GM12875 (cell line): ENCODE results near the gene MCU.

ENCODE experiments used
- H3K4me3 ChIP-seq: one replicate; pipeline ENCODE4 v1.5.1; 2011; ENCODE audit warnings: low read depth, low read length, control low read depth
- CTCF ChIP-seq: IDR thresholded peaks from 2 replicates; pipeline ENCODE4 v1.5.1; 2011; ENCODE audit warnings: low read depth, mild to moderate bottlenecking, control low read depth, inconsistent platforms, low read length, moderate library complexity, borderline replicate concordance; ENCODE audit not compliant: insufficient read depth

MCU gene

GRCh38 chr10:72712136-72712535, 20.2 kb downstream of the MCU start:
- H3K4me3 ChIP-seq, result no peak overlapping the region
- no peak for TF ChIP-seq CTCF

- H3K4me3 ChIP-seq, result no peak overlapping the region
- TF ChIP-seq CTCF, result no peak
Measured at GRCh38 chr10:72719941-72720592, 28.1 kb downstream of the MCU start.

- no peak for TF ChIP-seq CTCF
- H3K4me3 ChIP-seq, result no peak overlapping the region
Measured at GRCh38 chr10:72720814-72721660, 29.1 kb downstream of the MCU start.

- no peak for TF ChIP-seq CTCF
- no peak overlapping the region for H3K4me3 ChIP-seq
Measured at GRCh38 chr10:72727130-72727529, 35.2 kb downstream of the MCU start.

GRCh38 chr10:72728462-72728861, 36.5 kb downstream of the MCU start:
- no peak for TF ChIP-seq CTCF
- H3K4me3 ChIP-seq, result no peak overlapping the region

- no peak for TF ChIP-seq CTCF
- no peak overlapping the region for H3K4me3 ChIP-seq
Measured at GRCh38 chr10:72729528-72729927, 37.6 kb downstream of the MCU start.

GRCh38 chr10:72730479-72730878, 38.5 kb downstream of the MCU start:
- H3K4me3 ChIP-seq, result no peak overlapping the region
- no peak for TF ChIP-seq CTCF
